ENCODE measurements around the gene INSIG1. TPM values are rescaled to one million over a fixed set of nuclear protein-coding genes. Genes with fewer than 3 reads are reported as not detected.

The INSIG1 gene
- total RNA-seq, 1 donor from 2014 or later = 38.2 TPM

- no peak for DNase-seq (ENCODE audit: extremely low spot score, unreplicated experiment)
- Mint-ChIP-seq H3K4me1 (ENCODE audit: unreplicated experiment) (no peaks in the 10 kb centered on the region), H3K9me3 (no peaks in the 10 kb centered on the region), H3K36me3 (no peaks in the 10 kb centered on the region), H3K27me3 (peaks cover 37% of the 10 kb centered on the region), H3K4me3 (no peak overlapping the region), H3K27ac (no peak overlapping the region)
- TF ChIP-seq, protein P1, sequence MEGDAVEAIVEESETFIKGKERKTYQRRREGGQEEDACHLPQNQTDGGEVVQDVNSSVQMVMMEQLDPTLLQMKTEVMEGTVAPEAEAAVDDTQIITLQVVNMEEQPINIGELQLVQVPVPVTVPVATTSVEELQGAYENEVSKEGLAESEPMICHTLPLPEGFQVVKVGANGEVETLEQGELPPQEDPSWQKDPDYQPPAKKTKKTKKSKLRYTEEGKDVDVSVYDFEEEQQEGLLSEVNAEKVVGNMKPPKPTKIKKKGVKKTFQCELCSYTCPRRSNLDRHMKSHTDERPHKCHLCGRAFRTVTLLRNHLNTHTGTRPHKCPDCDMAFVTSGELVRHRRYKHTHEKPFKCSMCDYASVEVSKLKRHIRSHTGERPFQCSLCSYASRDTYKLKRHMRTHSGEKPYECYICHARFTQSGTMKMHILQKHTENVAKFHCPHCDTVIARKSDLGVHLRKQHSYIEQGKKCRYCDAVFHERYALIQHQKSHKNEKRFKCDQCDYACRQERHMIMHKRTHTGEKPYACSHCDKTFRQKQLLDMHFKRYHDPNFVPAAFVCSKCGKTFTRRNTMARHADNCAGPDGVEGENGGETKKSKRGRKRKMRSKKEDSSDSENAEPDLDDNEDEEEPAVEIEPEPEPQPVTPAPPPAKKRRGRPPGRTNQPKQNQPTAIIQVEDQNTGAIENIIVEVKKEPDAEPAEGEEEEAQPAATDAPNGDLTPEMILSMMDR (conservative IDR thresholded peaks at IDR 0.05) = no peak
Observed at GRCh38 chr7:155351120-155351870, 53.6 kb downstream of the INSIG1 start.

DNA sequence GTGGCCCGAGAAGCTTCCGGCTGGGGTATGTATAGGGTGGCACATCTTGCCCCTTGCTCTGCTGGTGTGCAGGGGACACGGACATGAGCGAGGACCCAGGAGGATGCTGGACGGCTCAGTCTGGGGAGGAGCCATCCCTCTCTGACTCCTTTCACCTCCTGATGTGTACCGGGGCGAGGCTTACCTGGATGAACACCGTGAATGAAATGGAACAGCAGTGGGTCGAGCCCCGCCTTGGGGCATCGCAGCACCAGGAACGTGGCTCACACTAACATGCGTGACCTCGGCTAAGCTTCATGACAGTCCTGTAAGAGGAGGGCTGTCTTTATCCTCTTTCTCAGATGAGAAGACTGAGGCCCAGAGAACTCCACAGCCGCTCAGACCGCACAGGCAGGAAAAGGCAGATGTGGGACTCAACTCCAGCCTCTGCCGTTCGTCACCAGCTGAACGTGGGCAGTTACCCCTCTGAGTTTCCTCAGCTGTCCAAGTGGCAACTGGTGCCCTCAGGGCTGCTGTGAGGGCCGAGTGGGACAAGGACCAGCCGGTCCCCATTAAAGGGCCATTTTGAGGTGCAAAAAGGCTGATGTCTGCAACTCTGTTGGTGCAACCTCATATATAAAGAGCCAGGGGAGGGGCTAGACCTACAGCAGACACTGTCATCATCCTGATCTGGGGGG lies 54.5 kb downstream of the INSIG1 start:
- Mint-ChIP-seq H3K27ac (no peak overlapping the region), H3K4me3 (no peak overlapping the region), H3K36me3 (no peaks in the 10 kb centered on the region), H3K9me3 (no peaks in the 10 kb centered on the region), H3K4me1 (ENCODE audit: unreplicated experiment) (no peaks in the 10 kb centered on the region), H3K27me3 (peaks cover 46% of the 10 kb centered on the region)
- no peak for DNase-seq (ENCODE audit: extremely low spot score, unreplicated experiment)
- TF ChIP-seq, protein P1 (conservative IDR thresholded peaks at IDR 0.05) = no peak

DNA sequence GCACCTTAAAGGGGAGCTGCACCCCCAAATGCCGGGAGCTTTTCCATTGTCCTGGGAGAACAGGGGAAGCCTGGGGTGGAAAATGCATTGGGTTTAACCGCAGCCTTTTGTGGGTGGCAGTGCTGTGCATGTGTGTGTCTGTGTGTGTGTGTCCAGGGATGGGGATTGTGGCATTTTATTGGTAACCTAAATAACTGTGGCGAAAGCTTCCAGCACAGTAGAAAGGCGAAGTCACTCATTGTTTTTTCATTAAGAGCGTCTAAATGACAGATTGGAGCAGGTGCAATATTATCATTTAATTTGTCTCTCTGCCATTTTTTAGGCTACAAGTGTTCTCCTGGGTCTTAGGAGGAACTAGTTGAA lies 55.1 kb downstream of the INSIG1 start:
- no peaks in the 10 kb centered on the region for H3K36me3 Mint-ChIP-seq
- DNase-seq (ENCODE audit: extremely low spot score, unreplicated experiment) = no peak
- TF ChIP-seq, protein P1 (conservative IDR thresholded peaks at IDR 0.05) = no peak
- no peaks in the 10 kb centered on the region for H3K4me1 Mint-ChIP-seq (ENCODE audit: unreplicated experiment)
- H3K9me3 Mint-ChIP-seq = no peaks in the 10 kb centered on the region
- H3K4me3 Mint-ChIP-seq = no peak overlapping the region
- H3K27ac Mint-ChIP-seq = no peak overlapping the region
- peaks cover 51% of the 10 kb centered on the region for H3K27me3 Mint-ChIP-seq

DNA sequence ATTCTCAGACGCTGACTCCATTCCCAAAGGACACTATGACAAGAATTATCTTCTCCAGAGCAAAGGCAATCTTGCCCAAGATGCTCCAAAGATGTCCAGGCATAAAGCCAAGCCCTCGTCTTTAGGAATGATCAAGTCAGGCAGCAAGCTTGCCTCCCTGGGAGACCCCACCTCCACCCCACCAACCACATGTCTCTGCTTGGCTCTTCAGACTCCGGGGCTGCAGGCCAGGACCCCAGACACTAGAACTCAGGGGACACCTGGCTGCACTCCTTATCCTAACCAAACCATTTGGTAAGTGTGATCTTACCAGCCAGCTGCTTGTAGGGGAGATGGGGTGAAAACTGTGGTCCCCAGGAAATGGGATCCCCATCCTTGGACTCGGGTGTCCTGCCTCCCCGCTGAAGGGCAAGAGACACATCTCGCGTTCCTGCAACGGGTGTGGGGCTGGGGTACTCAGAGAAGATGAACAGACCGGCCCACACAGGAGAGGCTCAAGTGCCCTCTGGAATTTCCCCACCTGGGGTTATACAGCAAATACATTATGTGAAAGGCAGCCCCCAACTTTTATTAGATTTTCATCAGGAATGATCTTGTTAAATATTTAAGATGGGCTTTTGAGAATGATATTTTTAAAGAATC lies 55.7 kb downstream of the INSIG1 start:
- Mint-ChIP-seq H3K4me1 (ENCODE audit: unreplicated experiment) (no peaks in the 10 kb centered on the region), H3K9me3 (no peaks in the 10 kb centered on the region), H3K36me3 (no peaks in the 10 kb centered on the region), H3K27ac (no peak overlapping the region), H3K4me3 (no peak overlapping the region), H3K27me3 (peaks cover 57% of the 10 kb centered on the region)
- DNase-seq (ENCODE audit: extremely low spot score, unreplicated experiment) = no peak
- TF ChIP-seq, protein P1 (conservative IDR thresholded peaks at IDR 0.05) = no peak

DNA sequence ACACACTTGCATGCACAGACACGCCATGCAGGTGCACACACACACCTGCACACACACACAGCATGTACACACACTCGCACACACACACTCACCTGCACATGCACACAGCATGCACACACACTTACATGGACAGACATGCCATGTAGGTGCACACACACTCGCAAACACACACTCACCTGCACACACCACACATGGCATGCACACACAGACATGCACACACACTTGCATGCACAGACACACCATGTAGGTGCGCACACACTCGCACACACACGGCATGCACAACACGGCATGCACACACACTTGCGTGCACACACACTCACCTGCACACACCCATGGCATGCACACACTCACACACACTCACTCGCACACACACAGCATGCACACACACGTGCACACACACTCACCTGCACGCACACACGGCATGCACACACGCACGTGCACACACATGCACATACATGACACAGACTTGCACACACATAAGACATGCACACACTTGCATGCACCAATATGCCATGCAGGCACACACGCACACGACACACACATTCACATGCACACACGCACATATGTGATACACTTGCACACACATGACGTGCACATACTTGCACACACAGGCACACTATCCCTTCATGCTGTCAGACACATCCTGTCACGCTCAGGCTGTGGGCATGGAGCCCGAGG lies 56.8 kb downstream of the INSIG1 start:
- Mint-ChIP-seq H3K4me3 (no peak overlapping the region), H3K27me3 (peaks cover 66% of the 10 kb centered on the region), H3K36me3 (no peaks in the 10 kb centered on the region), H3K27ac (no peak overlapping the region), H3K9me3 (no peaks in the 10 kb centered on the region), H3K4me1 (ENCODE audit: unreplicated experiment) (no peaks in the 10 kb centered on the region)
- TF ChIP-seq, protein P1 (conservative IDR thresholded peaks at IDR 0.05) = no peak
- DNase-seq (ENCODE audit: extremely low spot score, unreplicated experiment) = no peak

Measured in type B pancreatic cell (in vitro differentiated cells).